ENCODE data around the gene SHISA4. TPM values are rescaled to one million over a fixed set of nuclear protein-coding genes. Genes with fewer than 3 reads are reported as not detected.
"Not testable (repeated sequence)": the region's sequence is repeated elsewhere in the genome, so short reads cannot be mapped to it uniquely, and the experiment has no call there.

The SHISA4 gene
- total RNA-seq, 1 donor from 2014 or later: 37.7 TPM

DNA sequence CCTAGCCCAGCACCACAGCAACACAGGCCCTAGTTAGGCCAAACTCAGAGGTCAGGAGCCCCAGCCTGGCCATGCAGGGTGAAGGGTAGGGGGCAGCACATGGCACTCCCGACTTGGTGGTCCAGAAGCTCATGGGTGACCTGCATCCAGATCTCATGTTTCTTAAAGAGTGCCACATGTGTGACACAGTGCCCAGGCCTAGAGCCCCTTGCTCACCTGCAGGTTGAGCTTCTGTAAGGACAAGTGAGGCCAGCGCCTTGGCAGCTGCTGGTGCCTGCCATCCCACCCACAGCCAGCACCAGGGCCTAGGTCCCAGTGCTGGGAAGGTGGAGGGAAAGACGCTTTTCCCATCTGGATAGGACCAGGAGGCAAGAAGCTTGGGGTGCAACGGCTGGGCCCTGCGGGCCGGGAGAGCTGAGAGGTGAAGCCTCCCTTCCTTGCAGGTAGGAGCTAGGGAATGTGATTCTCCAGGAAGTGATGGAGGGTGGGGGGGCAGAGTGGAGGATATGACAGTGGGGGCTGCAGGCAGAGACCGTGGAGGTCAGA is 6.5 kb downstream of the SHISA4 start:
- ATAC-seq: peak; percentile 4
- DNase-seq (ENCODE audit: low spot score): no peak
- intact Hi-C loops (cut with DNase I): no loop called here

DNA sequence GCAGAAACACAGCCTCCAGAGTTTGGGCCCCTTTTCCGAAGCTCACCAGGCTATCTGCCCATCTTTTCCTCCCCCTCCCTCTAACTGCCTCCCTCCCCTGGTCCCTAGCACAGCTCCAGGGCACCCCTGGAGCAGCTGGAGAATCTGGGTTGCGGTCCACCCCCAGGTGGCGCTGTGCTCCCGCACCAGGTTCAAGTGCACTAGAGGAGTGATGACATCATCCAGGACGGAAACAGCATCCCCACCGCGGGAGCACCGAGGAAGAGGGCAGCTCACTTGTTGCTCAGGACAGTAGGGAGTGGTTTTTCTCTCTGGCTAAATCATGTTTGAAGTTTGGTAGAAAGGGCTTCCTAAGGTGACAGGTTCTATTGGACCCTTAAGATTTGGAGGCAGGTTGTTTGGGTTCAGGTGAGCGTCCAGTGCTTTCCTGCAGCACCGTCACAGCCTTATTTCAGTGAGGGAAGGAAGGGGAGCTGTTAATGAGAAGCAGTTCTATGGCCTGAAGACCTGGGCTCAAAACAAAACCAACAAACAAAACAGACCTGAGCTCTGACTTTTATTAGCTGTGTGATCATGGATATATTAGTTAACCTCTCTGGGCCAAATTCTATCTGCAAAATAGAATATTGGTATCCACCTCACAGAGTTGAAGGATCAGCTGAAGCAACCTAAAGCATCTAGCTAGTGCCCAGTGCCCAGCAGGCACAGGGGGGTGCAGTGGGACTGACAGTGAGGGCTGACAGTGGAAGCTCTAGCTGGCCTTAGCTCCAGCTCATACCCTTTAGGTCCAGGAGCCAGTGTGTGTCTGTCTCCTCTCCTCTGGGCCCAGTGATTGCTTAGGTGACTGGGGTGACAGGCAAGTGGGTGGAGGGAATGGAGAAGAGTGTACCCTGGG is 7.5 kb downstream of the SHISA4 start:
- peak; percentile 94 for DNase-seq (ENCODE audit: low spot score)
- peak; percentile 92 for ATAC-seq
- intact Hi-C loops (cut with DNase I): loop anchor here (2.0 kb wide), 1 partner anchor 77 kb away; no protein-coding TSS in a partner anchor

DNA sequence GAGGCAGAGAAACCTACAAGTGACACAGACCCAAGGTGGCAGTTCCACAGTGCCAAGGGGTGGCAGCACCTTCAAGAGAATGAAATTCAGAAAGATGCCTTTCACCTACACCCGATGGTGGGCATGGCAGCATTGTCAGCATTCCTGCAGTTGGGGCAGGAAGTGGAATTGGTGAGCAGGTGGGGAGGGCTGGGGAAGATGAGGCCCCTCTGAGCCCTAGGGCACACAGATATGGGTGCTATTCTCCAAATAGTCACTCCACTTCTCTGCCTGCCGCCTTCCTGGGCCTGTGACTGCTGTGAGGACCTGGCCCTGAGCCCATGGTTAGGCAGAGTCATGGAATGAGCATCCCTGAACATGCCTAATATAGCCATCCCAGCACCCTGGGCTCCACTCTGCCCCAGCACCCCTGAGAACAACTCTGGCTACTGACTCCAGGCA is 8.3 kb downstream of the SHISA4 start:
- ATAC-seq (peak; percentile 2), DNase-seq (ENCODE audit: low spot score) (no peak)
- intact Hi-C loops (cut with DNase I): loop anchor here (2.0 kb wide), 1 partner anchor 76 kb away; no protein-coding TSS in a partner anchor

DNA sequence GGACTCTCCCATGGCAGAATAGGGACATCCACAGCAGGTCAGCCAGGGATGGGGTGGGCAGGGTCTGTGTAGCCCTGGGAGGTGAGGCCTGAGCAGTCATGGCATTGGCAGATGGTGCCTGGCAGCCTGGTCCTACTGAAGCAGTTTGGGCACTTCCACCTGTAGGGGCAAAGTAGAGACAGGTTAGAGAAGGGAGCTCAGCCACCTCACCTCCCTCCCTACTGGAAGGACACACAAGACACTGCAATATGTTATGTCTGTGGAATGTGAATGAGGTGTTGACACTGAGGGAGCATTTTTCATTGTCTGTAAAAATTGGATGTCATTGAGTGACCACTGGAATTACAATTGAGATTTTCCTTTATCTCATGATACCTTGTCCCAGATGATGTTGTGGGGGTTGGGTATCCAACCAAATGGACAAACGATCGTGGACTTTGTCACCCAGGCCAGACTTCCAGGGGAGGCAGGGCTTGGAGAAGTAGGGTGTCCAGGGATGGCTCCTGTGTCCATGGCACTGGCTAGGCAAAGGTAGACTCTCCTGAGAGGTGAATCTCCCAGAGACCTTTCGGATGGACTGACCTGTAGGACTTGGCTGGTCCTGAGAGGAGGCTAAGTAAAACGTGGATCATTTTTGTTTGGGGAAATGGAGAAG is 9.7 kb downstream of the SHISA4 start:
- DNase-seq (ENCODE audit: low spot score) (no peak), ATAC-seq (no peak)
- intact Hi-C loops (cut with DNase I): no loop called here

DNA sequence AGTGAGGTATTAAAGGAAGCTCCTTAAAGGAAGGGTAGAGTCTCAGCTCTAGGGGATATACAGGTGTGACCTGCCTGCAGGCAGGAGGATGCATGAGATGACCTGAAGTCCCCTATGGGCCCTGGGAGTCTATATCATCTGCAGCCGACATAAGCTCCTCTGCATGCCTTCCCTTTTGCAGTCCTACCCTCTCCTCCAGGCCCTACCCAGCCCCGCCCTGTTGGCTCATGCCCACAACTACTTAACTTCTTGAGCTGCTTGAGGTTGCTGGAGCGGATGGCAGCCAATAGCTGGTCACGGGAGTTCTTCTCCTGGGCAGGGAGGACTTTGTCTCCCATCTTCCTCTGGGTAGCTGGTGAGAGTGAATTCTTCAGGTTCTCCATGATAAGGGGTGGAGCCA is 10.3 kb downstream of the SHISA4 start:
- no peak for ATAC-seq
- intact Hi-C loops (cut with DNase I): no loop called here
- DNase-seq (ENCODE audit: low spot score): no peak

DNA sequence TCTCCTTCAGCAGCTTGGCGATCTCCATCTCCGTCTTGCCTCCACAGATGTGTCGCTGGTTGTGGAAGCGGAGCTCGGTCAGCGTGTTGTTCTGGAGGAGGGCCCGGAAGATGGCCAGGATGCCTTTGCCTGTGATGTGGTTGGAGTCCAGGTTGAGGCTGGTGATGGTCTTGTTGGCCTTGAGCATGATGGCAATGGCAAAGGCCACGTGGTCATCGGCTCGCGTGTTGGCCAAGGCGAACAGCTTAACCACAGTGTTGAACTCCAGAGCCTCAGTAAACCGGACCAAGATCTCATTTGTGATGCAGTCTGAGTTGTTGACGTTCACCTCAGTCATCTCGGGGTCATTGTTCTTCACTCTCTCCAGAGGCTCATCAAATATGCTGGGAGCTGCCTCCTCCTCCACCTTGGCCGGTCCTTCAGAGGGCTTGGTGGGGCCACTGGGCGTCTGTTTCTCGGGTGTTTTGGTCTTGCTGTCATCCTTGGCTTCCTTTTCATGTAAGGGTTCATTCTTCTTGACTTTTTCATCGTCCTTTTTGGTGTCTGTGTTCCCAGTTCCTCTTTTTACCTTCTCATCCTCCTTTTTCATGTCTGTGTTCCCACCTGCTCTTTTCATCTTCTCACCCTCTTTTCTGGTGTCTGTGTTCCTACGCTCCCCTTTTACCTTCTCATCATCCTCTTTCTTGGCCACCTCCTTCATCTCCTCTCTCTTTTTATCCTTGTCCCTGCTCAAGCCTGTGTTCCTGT is 11.2 kb downstream of the SHISA4 start:
- DNase-seq (ENCODE audit: low spot score): no peak
- intact Hi-C loops (cut with DNase I): no loop called here

DNA sequence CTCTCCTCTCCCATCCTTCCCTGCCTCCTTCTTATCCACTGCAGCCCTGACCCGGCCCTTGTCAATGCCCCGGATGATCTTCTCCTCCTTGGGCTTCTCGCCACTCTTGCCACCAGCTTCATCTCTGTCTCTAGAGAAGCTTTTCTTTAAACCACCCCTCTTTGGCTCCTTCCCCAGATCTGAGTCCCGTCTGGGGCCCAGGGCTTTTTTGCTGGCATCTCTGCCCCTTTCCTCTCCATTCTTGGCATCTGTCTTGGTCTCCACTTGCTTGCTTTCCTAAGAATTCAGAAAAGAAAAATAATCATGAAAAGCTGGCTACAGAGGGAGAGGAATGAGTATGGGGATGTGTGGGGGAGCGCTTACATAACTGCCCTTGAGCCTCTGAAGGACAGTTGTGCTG is 11.8 kb downstream of the SHISA4 start:
- intact Hi-C loops (cut with DNase I): no loop called here
- ATAC-seq: no peak
- DNase-seq (ENCODE audit: low spot score): no peak

More for the DNA sequence above, 11.2 kb downstream of the SHISA4 start:
- ATAC-seq: no peak

DNA sequence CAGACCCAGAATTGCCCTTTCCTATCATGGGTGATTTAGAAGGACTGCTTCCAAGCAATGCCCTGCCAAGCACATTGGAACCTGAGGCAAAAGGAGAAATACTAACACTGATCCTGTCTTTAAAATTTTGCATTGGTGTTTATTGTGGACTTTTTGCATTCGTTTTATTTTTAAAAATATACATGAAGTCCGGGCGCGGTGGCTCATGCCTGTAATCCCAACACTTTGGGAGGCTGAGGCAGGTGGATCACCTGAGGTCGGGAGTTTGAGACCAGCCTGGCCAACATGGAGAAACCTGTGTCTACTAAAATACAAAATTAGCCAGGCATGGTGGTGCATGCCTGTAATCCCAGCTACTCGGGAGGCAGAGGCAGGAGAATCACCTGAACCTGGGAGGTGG is 12.3 kb downstream of the SHISA4 start:
- ATAC-seq; DNase-seq (ENCODE audit: low spot score); intact Hi-C loops (cut with DNase I): not testable (repeated sequence)

DNA sequence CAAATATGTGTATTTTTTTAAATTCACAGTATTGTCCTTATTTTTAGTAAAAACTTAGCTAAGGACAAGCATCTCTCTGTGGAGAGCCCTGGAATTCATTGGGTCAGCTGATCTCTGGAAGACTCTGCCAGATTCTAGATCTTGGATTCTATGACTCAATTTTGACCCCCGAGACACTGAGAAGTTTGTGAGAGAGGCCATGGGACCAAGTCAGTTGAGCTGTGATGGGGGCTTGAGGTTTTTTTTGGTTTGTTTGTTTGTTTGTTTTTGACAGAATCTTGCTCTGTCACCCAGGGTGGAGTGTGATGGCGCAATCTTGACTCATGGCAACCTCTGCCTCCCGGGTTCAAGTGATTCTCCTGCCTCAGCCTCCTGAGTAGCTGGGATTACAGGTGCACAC is 13.5 kb downstream of the SHISA4 start:
- DNase-seq (ENCODE audit: low spot score): no peak
- intact Hi-C loops (cut with DNase I): no loop called here
- ATAC-seq: peak; percentile 61

DNA sequence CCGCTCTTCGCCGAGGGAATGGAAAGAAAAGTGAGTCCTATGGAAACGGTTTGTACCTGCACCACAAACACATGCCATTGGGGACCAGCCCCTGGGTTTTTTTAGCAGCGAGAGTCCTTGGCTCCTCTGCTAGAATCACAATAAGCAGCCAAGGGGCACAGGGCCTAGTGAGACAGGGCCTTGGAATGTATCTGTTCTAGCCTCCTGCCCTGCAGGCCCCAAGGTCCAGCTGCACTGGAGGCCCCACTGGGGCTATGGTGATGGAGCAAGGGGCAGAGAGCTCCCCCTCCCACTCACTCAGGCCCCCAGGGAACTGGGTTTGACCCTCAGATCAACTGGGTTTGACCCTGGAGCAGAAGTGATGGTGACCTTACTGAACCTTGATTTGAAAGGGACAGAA is 14.4 kb downstream of the SHISA4 start:
- DNase-seq (ENCODE audit: low spot score) (peak; percentile 71), ATAC-seq (peak; percentile 87)
- intact Hi-C loops (cut with DNase I): no loop called here

DNA sequence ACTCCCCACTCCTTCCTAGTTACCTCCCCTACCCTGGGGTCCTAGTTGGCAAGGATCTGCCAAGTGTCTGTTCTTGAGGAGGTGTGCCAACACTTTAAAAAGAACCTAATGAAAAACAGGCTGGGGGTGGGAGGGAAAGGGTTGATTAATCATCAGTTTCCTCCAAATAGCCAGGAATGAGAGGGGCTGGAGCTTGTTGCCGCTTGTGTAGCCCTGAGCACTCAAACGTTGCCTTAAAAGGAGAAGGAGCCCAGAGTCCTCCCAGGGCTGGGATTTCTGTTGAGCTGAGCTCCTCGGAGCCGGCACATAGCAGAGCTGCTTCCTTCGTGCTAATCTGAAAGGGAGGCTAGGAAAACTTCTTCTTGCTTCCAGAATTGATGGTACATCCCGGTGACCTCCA is 15.9 kb downstream of the SHISA4 start:
- peak; percentile 75 for ATAC-seq
- no peak for DNase-seq (ENCODE audit: low spot score)
- intact Hi-C loops (cut with DNase I): no loop called here

DNA sequence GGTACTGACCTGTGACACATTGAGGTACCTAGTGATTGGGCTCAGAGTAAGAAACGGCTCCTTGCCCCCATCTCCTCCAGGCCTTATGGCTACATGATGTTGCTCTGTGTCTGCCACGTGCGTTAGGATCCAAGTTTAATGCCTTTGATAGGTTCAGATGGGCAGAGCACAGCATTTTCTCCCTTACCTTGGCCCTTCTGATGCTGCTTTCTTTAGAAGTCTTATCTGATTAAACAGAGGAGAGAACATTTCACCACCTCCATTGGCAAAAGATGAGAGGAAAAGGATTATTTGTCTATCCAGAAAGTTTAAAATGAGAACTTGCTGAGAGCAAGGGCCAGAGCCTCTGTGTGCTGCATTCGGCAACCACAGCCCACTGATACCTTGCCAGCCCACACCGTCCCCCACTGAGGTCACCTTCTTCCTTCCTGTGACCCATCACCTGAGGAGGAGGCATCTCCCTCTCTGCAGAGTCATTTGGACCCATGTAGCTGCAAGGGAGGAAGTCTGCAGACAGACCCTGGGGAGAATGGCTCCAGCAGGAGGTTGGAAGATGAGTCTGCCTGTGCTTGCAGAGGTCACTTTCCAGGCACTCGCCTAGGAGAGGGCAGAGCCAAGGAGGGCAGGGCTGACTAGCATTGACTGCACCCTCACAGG is 16.7 kb downstream of the SHISA4 start:
- intact Hi-C loops (cut with DNase I): no loop called here
- no peak for ATAC-seq
- no peak for DNase-seq (ENCODE audit: low spot score)

DNA sequence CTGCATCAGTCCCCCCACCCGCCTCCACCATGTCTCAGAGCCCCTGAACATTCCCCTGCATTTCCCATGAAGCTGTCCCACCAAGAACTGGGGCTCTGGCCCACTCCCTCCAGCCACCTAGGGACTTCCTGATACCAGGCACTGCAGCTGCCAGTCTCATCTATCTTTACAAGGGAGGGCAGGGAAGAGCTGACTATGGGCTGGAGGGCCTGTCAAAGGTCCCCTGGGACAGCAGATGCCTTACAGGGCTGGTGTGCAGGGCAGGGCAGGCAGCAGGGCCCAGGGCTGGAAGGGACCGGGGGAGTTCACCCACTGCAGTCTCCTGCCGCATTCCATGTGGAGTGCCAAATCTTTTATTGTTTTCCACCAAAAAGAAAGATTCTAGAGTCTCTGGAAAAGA is 17.6 kb downstream of the SHISA4 start:
- no peak for DNase-seq (ENCODE audit: low spot score)
- ATAC-seq: no peak
- intact Hi-C loops (cut with DNase I): no loop called here

DNA sequence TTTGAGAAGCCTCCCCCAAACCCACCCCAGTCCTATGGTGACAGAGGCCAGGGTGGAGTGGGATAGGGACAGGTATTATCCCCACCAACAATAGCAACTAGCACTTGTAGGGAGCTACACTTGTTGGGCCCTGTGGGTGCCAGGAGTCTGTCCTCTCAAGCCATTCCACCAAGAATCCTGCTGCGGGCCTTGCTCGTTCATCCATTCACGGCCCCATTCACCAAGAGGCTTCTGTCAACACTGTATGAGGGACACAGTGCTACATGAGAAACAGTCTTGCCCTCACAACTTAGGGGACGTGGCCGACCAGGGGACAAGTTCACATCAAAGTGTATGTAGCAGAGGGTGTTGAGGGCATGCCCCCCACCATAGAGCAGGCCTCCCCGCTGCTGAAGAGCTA is 18.9 kb downstream of the SHISA4 start:
- DNase-seq (ENCODE audit: low spot score) (no peak), ATAC-seq (no peak)
- intact Hi-C loops (cut with DNase I): no loop called here

DNA sequence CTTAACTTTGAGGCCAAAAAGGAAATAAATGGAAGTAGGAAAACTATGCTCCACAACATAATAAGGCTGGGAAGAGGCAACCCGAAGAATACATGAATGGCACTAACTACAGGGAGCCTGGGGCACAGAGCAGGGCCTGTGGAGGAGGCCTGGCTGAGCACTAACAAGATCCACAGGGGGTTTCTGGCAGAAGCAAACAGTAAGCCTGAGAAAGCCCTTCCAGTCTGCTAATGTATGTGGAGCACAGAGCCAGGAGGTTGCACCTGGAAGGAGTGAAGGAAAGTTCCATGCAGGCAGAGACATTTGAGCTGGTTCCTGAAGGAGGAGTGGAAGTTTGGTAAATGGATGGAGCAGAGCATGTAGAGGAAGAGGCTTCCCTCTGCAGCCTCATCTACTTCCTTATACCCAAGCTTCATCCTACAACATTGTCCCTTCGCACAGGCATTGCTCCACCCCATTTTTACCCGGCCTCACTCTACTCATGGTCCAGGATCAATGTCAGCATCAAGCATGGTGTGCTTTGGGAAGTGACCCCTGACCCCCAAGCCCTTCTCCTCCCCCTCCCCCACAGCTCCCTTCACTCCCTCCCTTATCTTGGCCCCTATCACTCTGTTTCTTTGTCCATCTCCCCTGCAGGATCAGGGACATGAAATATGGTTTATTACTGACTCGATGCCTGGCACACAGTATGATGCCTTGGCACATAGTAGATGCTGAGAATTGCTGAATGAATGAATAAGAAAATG is 23.3 kb downstream of the SHISA4 start:
- DNase-seq (ENCODE audit: low spot score): peak; percentile 25
- intact Hi-C loops (cut with DNase I): no loop called here
- ATAC-seq: no peak

DNA sequence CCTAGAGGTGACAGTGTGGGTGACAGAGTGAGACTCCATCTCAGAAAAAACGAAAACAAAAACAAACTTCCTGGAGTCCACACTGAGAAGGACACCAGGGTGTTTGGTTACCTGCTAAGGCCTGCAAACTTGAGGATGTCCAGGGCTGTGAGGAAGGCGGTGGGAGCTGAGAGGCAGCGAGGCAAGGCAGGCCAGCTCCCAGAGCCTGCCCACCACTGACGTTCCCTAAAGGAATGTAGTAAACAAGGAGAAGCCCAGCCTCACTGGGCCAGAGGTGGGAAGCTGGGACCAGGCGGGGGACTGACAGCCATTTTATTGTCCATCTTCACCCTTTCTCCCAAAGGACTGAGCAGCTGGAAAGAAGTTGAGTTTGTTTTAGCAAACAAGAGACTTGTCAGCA is 24.1 kb downstream of the SHISA4 start:
- DNase-seq (ENCODE audit: low spot score): peak; percentile 56
- intact Hi-C loops (cut with DNase I): no loop called here
- ATAC-seq: peak; percentile 44

DNA sequence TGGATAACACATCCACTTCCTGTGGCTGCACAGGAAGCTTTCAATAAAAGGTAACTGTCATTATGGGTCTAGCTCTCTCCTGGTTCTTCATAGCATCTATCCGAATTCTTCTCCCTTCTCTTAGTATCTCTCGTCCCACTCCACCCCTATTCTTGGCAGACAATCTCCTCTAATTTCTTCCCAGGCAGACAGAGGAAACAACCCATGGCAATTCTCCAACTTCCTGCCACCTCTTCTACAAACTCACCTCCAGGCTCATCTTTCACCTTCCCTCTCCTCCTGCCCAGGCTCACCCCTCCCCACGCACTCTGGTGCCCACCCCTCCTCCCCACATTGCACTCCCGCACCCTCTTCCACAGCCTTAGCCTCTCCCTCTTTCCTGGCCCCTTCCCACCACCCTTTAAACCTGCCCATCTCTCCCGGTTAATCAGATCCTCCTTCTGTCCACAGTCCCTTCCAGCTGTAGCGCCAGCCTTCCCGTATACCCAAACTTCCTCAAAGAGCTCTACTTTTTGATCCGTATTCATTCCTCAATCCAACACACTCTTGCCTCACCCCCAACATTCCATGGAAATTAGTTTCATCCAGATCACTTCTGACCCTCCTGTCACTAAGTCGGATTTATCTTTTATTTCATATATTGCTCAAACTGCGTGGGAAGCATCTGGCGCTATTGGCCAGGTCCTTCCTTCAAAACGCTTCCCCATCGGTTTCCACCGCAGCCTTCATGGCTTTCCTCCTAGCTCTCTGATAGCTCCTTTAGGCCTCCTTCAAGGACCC is 25.9 kb downstream of the SHISA4 start:
- peak; percentile 40 for DNase-seq (ENCODE audit: low spot score)
- no peak for ATAC-seq
- intact Hi-C loops (cut with DNase I): no loop called here
